Choroid plexus epithelial cell (primary cell): ENCODE measurements around the gene BRI3BP.

Experiments
- DNase-seq: peaks from one replicate; pipeline ENCODE4 v3.0.0-alpha.2; 2010; ENCODE audit warnings: low read depth
- H3K4me3 ChIP-seq: 2 replicates; pipeline ENCODE4 v1.5.1; 2011; ENCODE audit warnings: low read depth, mild to moderate bottlenecking, control low read depth, low read length, moderate library complexity
- TF ChIP-seq, protein P1 (sequence below): conservative IDR thresholded peaks from 2 replicates; pipeline ENCODE4 v1.5.1; 2011; ENCODE audit warnings: low read depth, mild to moderate bottlenecking, control low read depth, inconsistent platforms, low read length, moderate library complexity

BRI3BP gene, protein sequence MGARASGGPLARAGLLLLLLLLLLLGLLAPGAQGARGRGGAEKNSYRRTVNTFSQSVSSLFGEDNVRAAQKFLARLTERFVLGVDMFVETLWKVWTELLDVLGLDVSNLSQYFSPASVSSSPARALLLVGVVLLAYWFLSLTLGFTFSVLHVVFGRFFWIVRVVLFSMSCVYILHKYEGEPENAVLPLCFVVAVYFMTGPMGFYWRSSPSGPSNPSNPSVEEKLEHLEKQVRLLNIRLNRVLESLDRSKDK

DNA sequence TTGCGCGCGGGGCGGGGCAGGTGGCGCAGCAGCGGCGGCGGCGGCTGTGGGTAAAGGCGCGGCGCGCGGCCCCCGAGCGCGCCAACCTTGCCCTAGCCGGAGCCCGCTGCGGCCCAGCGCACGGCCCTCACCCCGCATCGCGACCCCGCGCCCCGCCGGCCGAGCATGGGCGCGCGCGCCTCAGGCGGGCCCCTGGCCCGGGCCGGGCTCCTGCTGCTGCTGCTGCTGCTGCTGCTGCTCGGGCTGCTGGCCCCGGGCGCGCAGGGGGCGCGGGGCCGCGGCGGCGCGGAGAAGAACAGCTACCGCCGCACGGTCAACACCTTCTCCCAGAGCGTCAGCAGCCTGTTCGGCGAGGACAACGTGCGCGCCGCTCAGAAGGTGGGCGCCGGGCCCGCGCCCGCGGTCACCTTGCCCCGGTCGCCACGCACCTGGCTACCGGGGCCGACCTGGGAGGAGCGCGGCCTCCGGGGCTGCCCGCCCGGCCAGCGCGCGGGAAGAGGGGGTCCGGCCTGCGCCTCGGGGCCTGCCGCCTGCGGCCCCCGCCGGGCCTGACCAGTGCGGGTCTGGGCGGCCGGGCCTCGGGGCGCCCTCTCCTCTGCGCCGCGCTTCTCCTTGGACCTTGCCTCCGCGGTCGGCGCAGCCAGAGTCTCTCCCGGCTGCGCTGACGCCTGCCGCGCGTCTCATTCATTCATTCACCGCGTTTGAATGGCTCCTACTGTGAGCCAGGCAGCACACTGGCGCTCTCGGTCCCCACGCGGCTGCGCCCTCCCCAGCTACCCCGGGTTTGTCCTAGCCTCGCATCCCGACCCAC, at the start of gene BRI3BP:
BRI3BP (plus strand) TSS at position 20 of the 811 bp plus-strand sequence; CDS start at position 166, 146 bp downstream.
- H3K4me3 ChIP-seq: peak within 1 kb of the TSS; percentile 63
- DNase-seq: peak; percentile 44
- TF ChIP-seq, protein P1, sequence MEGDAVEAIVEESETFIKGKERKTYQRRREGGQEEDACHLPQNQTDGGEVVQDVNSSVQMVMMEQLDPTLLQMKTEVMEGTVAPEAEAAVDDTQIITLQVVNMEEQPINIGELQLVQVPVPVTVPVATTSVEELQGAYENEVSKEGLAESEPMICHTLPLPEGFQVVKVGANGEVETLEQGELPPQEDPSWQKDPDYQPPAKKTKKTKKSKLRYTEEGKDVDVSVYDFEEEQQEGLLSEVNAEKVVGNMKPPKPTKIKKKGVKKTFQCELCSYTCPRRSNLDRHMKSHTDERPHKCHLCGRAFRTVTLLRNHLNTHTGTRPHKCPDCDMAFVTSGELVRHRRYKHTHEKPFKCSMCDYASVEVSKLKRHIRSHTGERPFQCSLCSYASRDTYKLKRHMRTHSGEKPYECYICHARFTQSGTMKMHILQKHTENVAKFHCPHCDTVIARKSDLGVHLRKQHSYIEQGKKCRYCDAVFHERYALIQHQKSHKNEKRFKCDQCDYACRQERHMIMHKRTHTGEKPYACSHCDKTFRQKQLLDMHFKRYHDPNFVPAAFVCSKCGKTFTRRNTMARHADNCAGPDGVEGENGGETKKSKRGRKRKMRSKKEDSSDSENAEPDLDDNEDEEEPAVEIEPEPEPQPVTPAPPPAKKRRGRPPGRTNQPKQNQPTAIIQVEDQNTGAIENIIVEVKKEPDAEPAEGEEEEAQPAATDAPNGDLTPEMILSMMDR: no peak

DNA sequence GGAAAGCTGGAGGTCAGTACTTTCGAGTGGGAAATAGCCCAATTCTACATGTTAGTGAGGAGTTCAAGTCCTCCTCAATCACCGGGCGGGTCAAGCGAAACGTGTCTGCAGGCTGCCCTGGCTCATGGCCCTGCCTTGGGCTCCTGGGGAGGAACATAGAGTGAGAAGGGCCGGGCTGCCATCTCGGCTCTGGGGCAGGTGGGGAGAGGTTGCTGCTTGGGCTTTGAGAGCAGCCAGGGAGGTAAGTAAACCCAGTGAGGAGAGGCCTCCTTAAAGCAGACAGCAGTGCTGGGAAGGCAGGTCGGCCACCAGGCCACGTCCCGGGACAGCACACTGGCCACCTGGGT, 47.0 kb upstream of the BRI3BP start:
- H3K4me3 ChIP-seq: no peak overlapping the region
- no peak for DNase-seq
- TF ChIP-seq, protein P1: no peak

DNA sequence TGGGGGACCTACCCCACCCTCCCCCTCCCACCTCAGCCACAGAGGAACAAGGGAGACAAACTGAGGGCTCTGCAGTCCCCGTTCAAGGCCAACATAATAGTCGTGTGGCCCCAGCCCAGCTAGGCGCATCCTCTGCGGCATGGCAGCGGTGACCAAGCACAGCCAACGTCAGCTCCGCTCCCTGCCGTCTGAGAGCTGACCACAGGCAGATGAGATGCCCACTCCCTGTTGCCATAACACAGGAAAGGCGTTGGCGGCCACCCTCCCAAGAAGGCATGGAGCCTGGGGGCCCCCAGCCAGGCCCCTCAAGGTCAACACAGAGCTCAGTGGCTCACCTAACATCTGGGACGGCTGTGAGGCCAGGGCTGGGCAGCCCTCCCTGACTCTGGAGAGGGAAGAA, 46.4 kb upstream of the BRI3BP start:
- no peak for DNase-seq
- TF ChIP-seq, protein P1: no peak
- H3K4me3 ChIP-seq: no peak overlapping the region

DNA sequence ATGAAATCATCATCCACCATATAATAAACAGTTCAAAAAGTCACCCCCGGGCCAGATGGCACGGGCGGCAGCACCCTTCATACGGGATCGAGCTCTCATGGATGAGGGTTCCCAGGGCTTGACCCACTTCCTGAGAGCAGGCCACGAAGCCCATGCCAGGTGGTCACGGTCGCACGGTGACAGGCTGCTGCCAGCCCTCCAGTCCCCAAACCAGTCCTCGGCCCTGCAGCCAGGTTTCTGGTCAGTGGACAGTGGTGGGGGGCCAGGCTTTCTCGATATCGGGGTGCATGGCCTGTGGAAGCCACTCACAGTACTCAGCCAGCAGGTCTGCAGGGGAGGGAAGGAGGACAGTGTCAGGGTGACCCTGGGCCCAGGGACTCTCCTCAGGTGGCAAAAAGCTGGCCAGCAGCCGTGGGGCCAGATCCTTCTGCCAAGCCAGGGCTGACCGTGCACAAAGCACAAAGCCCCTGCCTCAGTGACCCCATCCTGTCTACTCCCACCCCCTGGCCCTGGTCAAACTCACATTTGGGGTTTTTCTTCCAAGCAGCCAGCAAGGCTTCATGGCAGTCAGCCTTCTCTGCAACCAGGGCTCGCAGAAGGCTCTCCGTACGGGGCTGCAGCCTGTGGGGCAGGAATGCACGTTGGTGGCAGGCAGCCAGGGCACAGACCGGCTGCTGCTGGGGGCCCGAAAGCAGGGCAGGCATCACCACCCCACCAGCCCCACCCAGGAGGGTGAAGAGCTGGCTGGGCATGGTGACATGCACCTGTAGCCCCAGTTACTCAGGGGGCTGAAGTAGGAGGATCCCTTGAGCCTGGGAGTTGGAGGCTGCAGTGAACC, 45.7 kb upstream of the BRI3BP start:
- no peak for DNase-seq
- H3K4me3 ChIP-seq: no peak overlapping the region
- TF ChIP-seq, protein P1: no peak

DNA sequence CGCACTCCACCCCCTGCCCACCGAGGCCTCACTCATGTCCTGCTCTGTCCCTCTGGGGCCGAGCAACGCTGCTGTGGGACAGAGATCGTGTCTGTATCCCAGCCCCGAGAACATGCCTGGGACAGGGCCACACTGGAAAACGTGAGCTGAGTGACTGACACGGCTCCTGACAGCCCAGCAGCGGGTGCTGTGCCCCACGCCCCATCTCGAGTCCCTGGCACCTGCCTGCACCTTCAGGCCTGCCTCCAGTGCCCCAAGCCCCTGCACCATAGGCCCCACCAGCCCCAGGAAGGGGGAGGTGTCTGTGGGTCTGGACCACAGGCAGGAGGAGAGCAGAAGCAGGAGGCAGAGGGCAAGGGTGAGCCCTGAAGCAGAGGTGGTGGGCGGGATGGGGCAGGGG, 44.4 kb upstream of the BRI3BP start:
- DNase-seq: no peak
- H3K4me3 ChIP-seq: no peak overlapping the region
- TF ChIP-seq, protein P1: no peak

DNA sequence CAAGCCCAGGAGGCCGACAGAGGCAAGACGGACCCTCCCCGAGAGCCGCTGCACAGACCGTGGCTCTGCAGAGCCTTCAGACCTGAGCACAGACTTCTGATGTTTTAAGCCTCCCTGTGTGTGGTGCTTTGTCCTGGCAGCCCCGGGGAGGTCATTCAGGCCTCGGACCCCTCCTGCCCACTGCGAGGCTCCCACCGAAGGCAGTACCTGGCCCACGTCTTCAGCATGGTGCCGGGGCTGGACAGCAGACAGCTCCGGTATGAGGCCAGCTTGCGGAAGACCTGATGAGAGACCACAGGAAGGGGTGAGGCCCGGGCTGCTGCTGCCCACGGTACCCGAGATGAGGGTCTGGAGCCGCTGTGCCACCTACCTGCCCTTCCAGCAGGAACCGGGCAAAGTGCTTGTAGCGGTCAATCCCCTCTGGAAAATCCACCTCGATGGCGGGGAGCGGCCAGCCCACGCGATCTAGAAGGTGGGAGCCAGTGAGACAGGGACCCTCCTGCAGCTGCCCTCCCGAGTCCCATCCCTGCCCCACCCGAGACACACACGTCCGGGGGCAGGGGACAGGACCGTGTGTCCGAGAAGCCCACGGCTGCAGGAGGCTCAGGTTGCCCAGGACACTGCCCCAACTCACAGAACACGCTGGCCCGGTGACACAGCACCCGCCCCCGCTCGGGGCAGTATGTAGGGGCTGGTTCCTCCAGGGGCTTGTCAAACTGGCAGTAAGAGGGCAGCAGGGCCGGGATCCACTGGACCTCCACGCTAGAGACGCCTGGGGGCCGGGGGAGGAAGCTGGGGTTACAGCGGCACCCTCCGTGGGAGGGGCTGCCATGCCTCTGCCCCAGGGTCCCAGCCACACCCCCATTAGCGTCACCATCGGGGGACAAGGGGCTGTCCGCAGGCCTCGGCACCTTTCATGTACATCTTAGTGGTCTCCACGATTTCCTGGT, 43.4 kb upstream of the BRI3BP start:
- TF ChIP-seq, protein P1: no peak
- DNase-seq: no peak
- H3K4me3 ChIP-seq: no peak overlapping the region
